Activated CD4-positive, alpha-beta T cell treated with anti-CD3 and anti-CD28 coated beads, Interleukin-2, amount 10 ng/mL, durations not matched to agents 7 days and 5 days (primary cell): ENCODE data around the gene SLC26A4. TPM values are rescaled to one million over a fixed set of nuclear protein-coding genes. Genes with fewer than 3 reads are reported as not detected.

Experiments used
- CTCF ChIA-PET: fragments of 350-600 bp; sonication (Branson Sonifier 250); formaldehyde crosslinking; loops from one replicate; lab custom pipeline; 2021; ENCODE audit warnings: antibody characterized with exemption; lab: Charles Lee
- POLR2A ChIA-PET: fragments of 350-600 bp; sonication (Branson Sonifier 250); formaldehyde crosslinking; loops from one replicate; lab custom pipeline; 2021; ENCODE audit warnings: antibody characterized with exemption; lab: Charles Lee
- DNase-seq: peaks from one replicate; pipeline ENCODE4 v3.0.0-alpha.2; 2020
- H3K27ac Mint-ChIP-seq: one replicate; pipeline ENCODE4 v1.8.0; 2021; ENCODE audit warnings: mild to moderate bottlenecking, moderate library complexity, mixed read lengths
- H3K27me3 Mint-ChIP-seq: one replicate; pipeline ENCODE4 v1.8.0; 2021; ENCODE audit warnings: mixed read lengths
- H3K36me3 Mint-ChIP-seq: one replicate; pipeline ENCODE4 v1.8.0; 2021; ENCODE audit warnings: low read depth, mixed read lengths
- H3K4me1 Mint-ChIP-seq: one replicate; pipeline ENCODE4 v1.8.0; 2021; ENCODE audit warnings: mixed read lengths
- H3K4me3 Mint-ChIP-seq: one replicate; pipeline ENCODE4 v1.8.0; 2021; ENCODE audit warnings: mild to moderate bottlenecking, moderate library complexity, mixed read lengths
- H3K9me3 Mint-ChIP-seq: one replicate; pipeline ENCODE4 v1.8.0; 2021; ENCODE audit warnings: mixed read lengths
- total RNA-seq, 2 experiments: library from RNA; stranded (reverse); gene quantifications; one replicate each; pipeline ENCODE4 v1.2.3, GENCODE V29; 2021

The SLC26A4 gene
- total RNA-seq, result 1 to 10 TPM; 1.3 to 2.0 TPM

GRCh38 chr7:107660381-107661080 lies at the start of gene SLC26A4:
Gene SLC26A4, plus strand, starts transcription at chr7:107660828. Its CDS starts 814 bp downstream, at chr7:107661642.
- ChIA-PET CTCF (interaction anchor here (0.9 to 1.8 kb wide), 6 partner anchors 9 to 83 kb away, joined by 3 to 6 read pairs (median 4); partner anchors contain the start of gene CBLL1), POLR2A (no interaction called here)
- peak; percentile 24 for DNase-seq
- Mint-ChIP-seq H3K9me3 (no peaks in the 10 kb centered on the region), H3K4me1 (peaks cover 37% of the 10 kb centered on the region), H3K27me3 (peaks cover 3% of the 10 kb centered on the region), H3K4me3 (peak within 1 kb of the TSS; percentile 78), H3K36me3 (no peaks in the 10 kb centered on the region), H3K27ac (peak within 1 kb of the TSS; percentile 69)

- DNase-seq, result no peak
- Mint-ChIP-seq H3K27me3 (no peaks in the 10 kb centered on the region), H3K4me3 (no peak overlapping the region), H3K9me3 (no peaks in the 10 kb centered on the region), H3K4me1 (peaks cover 17% of the 10 kb centered on the region), H3K27ac (no peak overlapping the region), H3K36me3 (peaks cover 24% of the 10 kb centered on the region)
- ChIA-PET POLR2A (no interaction called here), CTCF (no interaction called here)
These were observed 47.2 kb upstream of the SLC26A4 start for GRCh38 chr7:107613439-107613838.

DNA sequence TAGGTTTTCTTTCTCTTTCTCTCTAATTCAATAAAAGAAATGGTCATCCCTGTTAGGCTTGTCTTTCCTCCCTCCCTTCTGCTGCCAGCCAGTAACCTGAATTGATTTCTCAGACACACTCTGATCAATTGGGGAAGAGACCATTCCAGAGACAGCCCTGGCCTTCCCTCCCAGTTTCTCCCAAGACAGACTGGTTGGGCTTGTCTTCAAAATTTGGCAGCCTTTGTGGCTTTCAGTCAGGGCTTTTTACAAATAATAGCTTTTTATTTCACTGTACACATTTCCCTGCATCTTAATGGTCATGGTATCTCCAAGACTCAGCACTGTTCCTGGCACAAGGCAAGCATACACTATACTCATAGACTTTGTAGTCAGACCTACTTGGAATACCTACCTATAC lies 46.7 kb upstream of the SLC26A4 start:
- Mint-ChIP-seq H3K27ac (no peak overlapping the region), H3K4me3 (no peak overlapping the region), H3K4me1 (peaks cover 17% of the 10 kb centered on the region), H3K9me3 (no peaks in the 10 kb centered on the region), H3K36me3 (peaks cover 24% of the 10 kb centered on the region), H3K27me3 (no peaks in the 10 kb centered on the region)
- ChIA-PET CTCF (no interaction called here), POLR2A (no interaction called here)
- DNase-seq, result no peak

DNA sequence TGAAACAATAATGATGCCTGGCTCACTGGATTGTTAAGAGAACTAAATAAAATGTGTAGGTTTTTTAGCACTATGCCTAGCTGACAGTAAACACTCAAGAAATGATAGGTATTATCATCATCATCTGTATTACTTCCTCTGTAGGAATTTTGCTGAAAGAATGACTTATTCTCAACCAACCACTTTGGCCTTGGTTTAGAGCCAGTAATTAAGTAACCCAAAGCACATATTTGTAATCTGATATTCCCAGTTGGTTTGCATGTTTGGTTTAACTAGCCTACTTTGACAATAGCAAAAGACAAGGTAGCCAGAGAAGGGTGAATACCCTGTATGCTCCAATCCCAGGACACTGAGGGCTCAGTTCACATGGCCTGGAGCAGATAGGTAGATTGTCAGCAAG lies 46.2 kb upstream of the SLC26A4 start:
- H3K27ac Mint-ChIP-seq, result no peak overlapping the region
- H3K36me3 Mint-ChIP-seq, result peaks cover 23% of the 10 kb centered on the region
- DNase-seq, result no peak
- CTCF ChIA-PET, result no interaction called here
- H3K4me1 Mint-ChIP-seq, result peaks cover 17% of the 10 kb centered on the region
- no peaks in the 10 kb centered on the region for H3K9me3 Mint-ChIP-seq
- POLR2A ChIA-PET, result no interaction called here
- no peak overlapping the region for H3K4me3 Mint-ChIP-seq
- H3K27me3 Mint-ChIP-seq, result no peaks in the 10 kb centered on the region

- Mint-ChIP-seq H3K4me1 (peaks cover 17% of the 10 kb centered on the region), H3K27me3 (no peaks in the 10 kb centered on the region), H3K4me3 (no peak overlapping the region), H3K36me3 (peaks cover 23% of the 10 kb centered on the region), H3K9me3 (no peaks in the 10 kb centered on the region), H3K27ac (no peak overlapping the region)
- ChIA-PET CTCF (interaction anchor here (1.3 to 1.4 kb wide), 2 partner anchors 8 to 45 kb away, joined by 4 to 7 read pairs; partner anchors contain the start of gene SLC26A4), POLR2A (no interaction called here)
- no peak for DNase-seq
These were observed 44.5 kb upstream of the SLC26A4 start for GRCh38 chr7:107615910-107616680.

GRCh38 chr7:107622429-107622828 lies 38.2 kb upstream of the SLC26A4 start:
- peaks cover 4% of the 10 kb centered on the region for H3K9me3 Mint-ChIP-seq
- DNase-seq, result no peak
- POLR2A ChIA-PET, result no interaction called here
- H3K4me3 Mint-ChIP-seq, result no peak overlapping the region
- H3K27ac Mint-ChIP-seq, result no peak overlapping the region
- CTCF ChIA-PET, result no interaction called here
- H3K27me3 Mint-ChIP-seq, result no peaks in the 10 kb centered on the region
- no peaks in the 10 kb centered on the region for H3K4me1 Mint-ChIP-seq
- peaks cover 2% of the 10 kb centered on the region for H3K36me3 Mint-ChIP-seq

- Mint-ChIP-seq H3K27ac (no peak overlapping the region), H3K27me3 (no peaks in the 10 kb centered on the region), H3K4me1 (no peaks in the 10 kb centered on the region), H3K36me3 (peaks cover 2% of the 10 kb centered on the region), H3K4me3 (no peak overlapping the region), H3K9me3 (peaks cover 4% of the 10 kb centered on the region)
- ChIA-PET POLR2A (no interaction called here), CTCF (no interaction called here)
- no peak for DNase-seq
These were observed 37.7 kb upstream of the SLC26A4 start for GRCh38 chr7:107622894-107623293.

DNA sequence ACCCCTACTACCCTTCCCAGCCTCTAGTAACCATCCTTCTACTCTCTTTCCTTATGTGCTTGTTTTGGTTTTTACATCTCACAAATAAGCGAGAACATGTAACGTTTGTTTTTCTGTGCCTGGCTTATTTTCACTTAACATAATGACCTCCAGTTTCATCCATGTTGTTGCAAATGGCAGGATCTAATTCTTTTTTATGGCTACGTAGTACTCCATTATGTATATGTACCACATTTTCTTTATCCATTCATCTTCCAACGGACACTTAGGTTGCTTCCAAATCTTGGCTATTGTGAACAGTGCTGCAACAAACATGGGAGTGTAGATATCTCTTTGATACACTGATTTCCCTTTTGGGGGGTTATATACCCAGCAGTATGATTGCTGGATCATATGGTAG lies 33.6 kb upstream of the SLC26A4 start:
- CTCF ChIA-PET, result no interaction called here
- POLR2A ChIA-PET, result no interaction called here
- no peak overlapping the region for H3K4me3 Mint-ChIP-seq

GRCh38 chr7:107628461-107629064 lies 32.1 kb upstream of the SLC26A4 start:
- ChIA-PET POLR2A (no interaction called here), CTCF (interaction anchor here (0.9 kb wide), 1 partner anchor 17 kb away, joined by 3 read pairs; no protein-coding TSS in a partner anchor)
- DNase-seq, result peak; percentile 13
- Mint-ChIP-seq H3K9me3 (peaks cover 4% of the 10 kb centered on the region), H3K4me3 (no peak overlapping the region), H3K27me3 (no peaks in the 10 kb centered on the region), H3K36me3 (peaks cover 4% of the 10 kb centered on the region), H3K27ac (peak overlapping the region; percentile 74), H3K4me1 (peaks cover 20% of the 10 kb centered on the region)

More for the DNA sequence above, 33.6 kb upstream of the SLC26A4 start:
- no peak for DNase-seq
- Mint-ChIP-seq H3K9me3 (peaks cover 4% of the 10 kb centered on the region), H3K36me3 (peaks cover 2% of the 10 kb centered on the region), H3K27ac (no peak overlapping the region), H3K4me1 (peaks cover 10% of the 10 kb centered on the region), H3K27me3 (no peaks in the 10 kb centered on the region)

- H3K36me3 Mint-ChIP-seq, result peaks cover 10% of the 10 kb centered on the region
- no peak overlapping the region for H3K4me3 Mint-ChIP-seq
- DNase-seq, result no peak
- ChIA-PET CTCF (no interaction called here), POLR2A (no interaction called here)
- H3K9me3 Mint-ChIP-seq, result peaks cover 4% of the 10 kb centered on the region
- peaks cover 26% of the 10 kb centered on the region for H3K4me1 Mint-ChIP-seq
- no peak overlapping the region for H3K27ac Mint-ChIP-seq
- H3K27me3 Mint-ChIP-seq, result no peaks in the 10 kb centered on the region
These were observed 30.3 kb upstream of the SLC26A4 start for GRCh38 chr7:107630342-107630741.

GRCh38 chr7:107631588-107632491 lies 28.8 kb upstream of the SLC26A4 start:
- H3K27me3 Mint-ChIP-seq, result no peaks in the 10 kb centered on the region
- no peak for DNase-seq
- peaks cover 29% of the 10 kb centered on the region for H3K4me1 Mint-ChIP-seq
- peaks cover 7% of the 10 kb centered on the region for H3K9me3 Mint-ChIP-seq
- no peak overlapping the region for H3K4me3 Mint-ChIP-seq
- POLR2A ChIA-PET, result interaction anchor here (0.6 kb wide), 1 partner anchor 11 kb away, joined by 3 read pairs; no protein-coding TSS in a partner anchor
- no peak overlapping the region for H3K27ac Mint-ChIP-seq
- peaks cover 12% of the 10 kb centered on the region for H3K36me3 Mint-ChIP-seq
- CTCF ChIA-PET, result interaction anchor here (0.7 to 1.4 kb wide), 2 partner anchors 11 to 27 kb away, joined by 3 to 4 read pairs; no protein-coding TSS in a partner anchor

- Mint-ChIP-seq H3K27ac (no peak overlapping the region), H3K9me3 (peaks cover 4% of the 10 kb centered on the region), H3K4me3 (no peak overlapping the region), H3K27me3 (no peaks in the 10 kb centered on the region), H3K36me3 (peaks cover 10% of the 10 kb centered on the region), H3K4me1 (peaks cover 29% of the 10 kb centered on the region)
- CTCF ChIA-PET, result interaction anchor here (0.7 to 1.4 kb wide), 3 partner anchors 11 to 28 kb away, joined by 3 to 4 read pairs (median 3); no protein-coding TSS in a partner anchor
- POLR2A ChIA-PET, result no interaction called here
- no peak for DNase-seq
These were observed 28.1 kb upstream of the SLC26A4 start for GRCh38 chr7:107632492-107632865.
